ENCODE results near the gene MPL.

- TF ChIP-seq CTCF (conservative IDR thresholded peaks at IDR 0.05; ENCODE audit: low read depth, low read length), result no peak
- TF ChIP-seq EZH2 (IDR thresholded peaks at IDR 0.05; ENCODE audit: borderline replicate concordance, low read depth, low read length, poor library complexity, severe bottlenecking), result no peak
Observed at GRCh38 chr1:43366179-43366578, 28.6 kb downstream of the MPL start.

Data from A673 (cell line).